HepG2 (cell line): ENCODE data around the gene GDAP1L1. TPM values are rescaled to one million over a fixed set of nuclear protein-coding genes. Genes with fewer than 3 reads are reported as not detected.
A peak's percentile ranks its signal among the peaks of the same experiment; 100 is the strongest.

ENCODE experiments used
- EED ChIP-seq: sonication (generic); formaldehyde crosslinking; IDR thresholded peaks from 2 replicates; pipeline ENCODE4 v1.5.0; 2020; ENCODE audit warnings: mild to moderate bottlenecking, missing genetic modification reagents
- ELF4 ChIP-seq: sonication (generic); formaldehyde crosslinking; IDR thresholded peaks from 2 replicates; pipeline ENCODE4 v1.5.0; 2020; ENCODE audit warnings: missing genetic modification reagents, mild to moderate bottlenecking, moderate library complexity, borderline replicate concordance
- IKZF1 ChIP-seq: fragments of 450-650 bp; IDR thresholded peaks from 2 replicates; pipeline ENCODE4 v1.7.1; 2016
- KMT2B ChIP-seq: IDR thresholded peaks from 2 replicates; pipeline ENCODE4 v1.6.1; 2016; ENCODE audit warnings: missing genetic modification reagents, missing compliant biosample characterization
- LCORL ChIP-seq, 2 experiments: fragments of 450-650 bp in 1 of 2; sonication (generic) in 1 of 2; formaldehyde crosslinking in 1 of 2; IDR thresholded peaks; 2 replicates each; pipeline versions ENCODE4 v1.5.0 to v1.6.1; 2017 to 2020; ENCODE audit warnings: antibody characterized with exemption in 1 of 2, missing genetic modification reagents in 1 of 2
- MAZ ChIP-seq, 2 experiments: sonication (generic) in 1 of 2; formaldehyde crosslinking in 1 of 2; IDR thresholded peaks; 2 replicates each; pipeline versions ENCODE4 v1.5.0 to v1.6.1; 2012 to 2020; ENCODE audit warnings: low read depth in 2 of 2, mild to moderate bottlenecking in 2 of 2, borderline replicate concordance in 1 of 2, improper control_type of control experiment in 1 of 2, low read length in 1 of 2, missing genetic modification reagents in 1 of 2, moderate library complexity in 1 of 2
- POGZ ChIP-seq: sonication (generic); formaldehyde crosslinking; IDR thresholded peaks from 2 replicates; pipeline ENCODE4 v1.4.0; 2020; ENCODE audit warnings: mild to moderate bottlenecking, missing genetic modification reagents
- PTBP1 ChIP-seq: fragments of 200-400 bp; formaldehyde crosslinking; IDR thresholded peaks from 2 replicates; pipeline ENCODE4 v1.6.1; 2018; ENCODE audit warnings: low read length, low read depth; ENCODE audit not compliant: poor library complexity, severe bottlenecking
- SALL2 ChIP-seq: sonication (generic); formaldehyde crosslinking; IDR thresholded peaks from 2 replicates; pipeline ENCODE4 v1.8.1; 2023; ENCODE audit warnings: mild to moderate bottlenecking, missing genetic modification reagents, inconsistent platforms
- SIN3A ChIP-seq: IDR thresholded peaks from 2 replicates; pipeline ENCODE4 v1.6.1; 2011; ENCODE audit warnings: low read depth, mild to moderate bottlenecking, control low read depth, low read length, borderline replicate concordance
- SIX1 ChIP-seq: sonication (generic); formaldehyde crosslinking; IDR thresholded peaks from 2 replicates; pipeline ENCODE4 v1.4.0; 2020; ENCODE audit warnings: missing genetic modification reagents, borderline replicate concordance
- U2AF2 ChIP-seq: fragments of 200-400 bp; formaldehyde crosslinking; IDR thresholded peaks from 2 replicates; pipeline ENCODE4 v1.6.1; 2017; ENCODE audit warnings: low read depth, mild to moderate bottlenecking, low read length
- XBP1 ChIP-seq: sonication (generic); formaldehyde crosslinking; IDR thresholded peaks from 2 replicates; pipeline ENCODE4 v1.5.0; 2020; ENCODE audit warnings: missing genetic modification reagents
- ZKSCAN5 ChIP-seq: sonication (generic); formaldehyde crosslinking; IDR thresholded peaks from 2 replicates; pipeline ENCODE4 v1.5.1; 2020; ENCODE audit warnings: mild to moderate bottlenecking, missing genetic modification reagents
- ZNF431 ChIP-seq: sonication (generic); formaldehyde crosslinking; IDR thresholded peaks from 2 replicates; pipeline ENCODE4 v1.9.0; 2022; ENCODE audit warnings: missing genetic modification reagents, low read depth, mild to moderate bottlenecking, borderline replicate concordance
- ZNF709 ChIP-seq: sonication (generic); formaldehyde crosslinking; IDR thresholded peaks from 2 replicates; pipeline ENCODE4 v1.5.0; 2020; ENCODE audit warnings: mild to moderate bottlenecking, missing genetic modification reagents
- ZNF766 ChIP-seq: sonication (generic); formaldehyde crosslinking; IDR thresholded peaks from 2 replicates; pipeline ENCODE4 v1.5.0; 2020; ENCODE audit warnings: missing genetic modification reagents, borderline replicate concordance
- polyA plus RNA-seq, 8 experiments: library from polyadenylated mRNA; depleted of rRNA in 3 of 8; stranded (reverse) in 7 of 8; unstranded in 1 of 8; fragments of >200 nt; fragmentation: Illumina TruSeq in 4 of 8; extraction: Trizol in 4 of 8; gene quantifications; 2 replicates each; pipeline versions ENCODE4 v1.2.1 to v1.2.3, GENCODE V29; 2011 to 2016; ENCODE audit warnings: low read depth in 4 of 8, missing spikeins in 1 of 8, mixed read lengths in 1 of 8; ENCODE audit not compliant: insufficient read depth in 1 of 8
- total RNA-seq, 5 experiments: library from RNA; depleted of rRNA; stranded (reverse); fragments of >200 nt; fragmentation: Illumina TruSeq; extraction: Trizol; gene quantifications; 2 replicates each; pipeline ENCODE4 v1.2.3, GENCODE V29; 2016; ENCODE audit warnings: low read depth in 1 of 5
- TF ChIP-seq, protein P1 (sequence below): sonication (generic); formaldehyde crosslinking; IDR thresholded peaks from 2 replicates; pipeline ENCODE4 v1.8.0; 2022; ENCODE audit warnings: missing genetic modification reagents, mild to moderate bottlenecking, inconsistent platforms, borderline replicate concordance
- TF ChIP-seq, protein P2 (sequence below): IDR thresholded peaks from 2 replicates; pipeline ENCODE4 v1.6.1; 2016; ENCODE audit warnings: missing genetic modification reagents, missing compliant biosample characterization
- TF ChIP-seq, protein P3 (sequence below): sonication (generic); formaldehyde crosslinking; IDR thresholded peaks from 2 replicates; pipeline ENCODE4 v1.8.1; 2022; ENCODE audit warnings: mild to moderate bottlenecking, missing genetic modification reagents
- TF ChIP-seq, protein P4 (sequence below): sonication (generic); formaldehyde crosslinking; IDR thresholded peaks from 2 replicates; pipeline ENCODE4 v1.9.0; 2022; ENCODE audit warnings: missing genetic modification reagents, mild to moderate bottlenecking, borderline replicate concordance

Gene GDAP1L1
- total and polyA plus RNA-seq, 2 of the 13 experiments (the other 11 are each of a cell fraction or from before 2014, with no cell fraction given), result 0.04 TPM; not detected in 1

DNA sequence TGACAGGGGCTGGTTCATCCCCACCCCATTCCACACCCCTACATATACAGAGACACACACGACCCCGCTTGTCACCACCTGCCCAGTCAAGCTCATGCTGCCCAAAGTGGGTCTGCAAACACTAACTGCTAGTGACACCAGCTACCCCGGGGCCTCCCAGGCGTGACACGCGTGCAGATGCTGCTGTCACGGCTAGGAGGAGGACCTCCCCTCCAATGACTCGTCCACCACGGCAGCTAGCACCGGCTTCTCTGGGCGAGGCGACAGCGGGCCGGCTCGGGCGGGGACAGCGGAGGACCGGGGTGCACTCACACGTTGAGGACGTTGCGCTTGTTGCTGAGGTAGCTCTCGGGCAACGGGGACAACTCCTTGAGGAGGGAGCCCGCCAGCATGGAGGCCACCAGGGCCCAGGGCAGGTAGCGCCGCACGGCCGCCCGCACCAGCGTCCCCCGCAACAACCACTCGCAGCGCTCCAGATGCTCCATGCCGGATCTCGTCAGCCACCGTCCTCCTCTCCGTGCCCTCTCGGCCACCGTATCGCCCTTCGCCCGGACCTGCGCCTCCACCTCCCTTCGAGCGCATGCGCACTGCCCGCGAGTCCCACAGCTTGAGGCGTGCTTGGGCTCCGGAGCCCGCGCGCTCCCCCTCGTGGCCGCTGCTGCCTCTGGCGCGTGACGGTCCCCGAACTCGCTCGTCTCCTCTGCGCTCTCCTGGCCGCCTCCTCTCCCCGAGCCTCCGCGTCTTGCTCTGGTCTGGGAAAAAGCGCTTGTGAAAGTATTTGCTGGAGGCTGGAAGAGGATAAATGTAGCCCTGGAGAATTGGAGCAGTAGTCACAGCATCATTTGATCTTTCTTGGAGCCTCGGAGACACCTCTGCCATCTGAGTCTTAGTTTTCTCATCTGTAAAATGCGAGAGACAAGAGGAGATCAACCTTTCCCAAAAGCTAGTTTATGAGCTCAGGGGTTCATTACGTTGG is 63.8 kb downstream of the GDAP1L1 start, which contains the start of gene FITM2 (continued):
- peak; percentile 80; the same call in 1 of the 2 replicates for TF ChIP-seq MAZ (IDR thresholded peaks at IDR 0.05; ENCODE audit: borderline replicate concordance, low read depth, low read length)
- TF ChIP-seq MAZ (CRISPR knock-in tag; IDR thresholded peaks at IDR 0.05; ENCODE audit: low read depth), result peak; percentile 96
- TF ChIP-seq PTBP1, result peak; percentile 1
- TF ChIP-seq, protein P1, sequence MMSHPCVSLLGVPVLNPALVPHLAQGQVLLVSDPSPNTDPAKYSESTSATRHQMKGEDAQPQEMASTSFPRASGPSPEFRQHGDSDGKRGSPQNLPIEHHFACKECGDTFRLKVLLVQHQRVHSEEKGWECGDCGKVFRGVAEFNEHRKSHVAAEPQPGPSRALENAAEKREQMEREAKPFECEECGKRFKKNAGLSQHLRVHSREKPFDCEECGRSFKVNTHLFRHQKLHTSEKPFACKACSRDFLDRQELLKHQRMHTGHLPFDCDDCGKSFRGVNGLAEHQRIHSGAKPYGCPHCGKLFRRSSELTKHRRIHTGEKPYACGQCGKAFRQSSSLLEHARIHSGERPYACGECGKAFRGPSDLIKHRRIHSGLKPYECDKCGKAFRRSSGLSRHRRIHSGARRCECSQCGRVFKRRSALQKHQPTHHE (CRISPR knock-in tag), result peak; percentile 93; the same call in 1 of the 2 replicates
- peak; percentile 98 for TF ChIP-seq ZNF431
- TF ChIP-seq XBP1 (CRISPR knock-in tag), result 0 out of 2 replicates have a peak, but pooled peaks have one; percentile 39
- peak; percentile 98 for TF ChIP-seq EED (CRISPR knock-in tag)
- TF ChIP-seq ZNF709 (CRISPR knock-in tag), result peak; percentile 93
- no peak for TF ChIP-seq U2AF2
- peak; percentile 86 for TF ChIP-seq ZNF766
- TF ChIP-seq, protein P2, sequence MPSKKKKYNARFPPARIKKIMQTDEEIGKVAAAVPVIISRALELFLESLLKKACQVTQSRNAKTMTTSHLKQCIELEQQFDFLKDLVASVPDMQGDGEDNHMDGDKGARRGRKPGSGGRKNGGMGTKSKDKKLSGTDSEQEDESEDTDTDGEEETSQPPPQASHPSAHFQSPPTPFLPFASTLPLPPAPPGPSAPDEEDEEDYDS (CRISPR knock-in tag), result peak; percentile 63
- TF ChIP-seq POGZ (CRISPR knock-in tag), result peak; percentile 99
- TF ChIP-seq ZKSCAN5 (CRISPR knock-in tag), result peak; percentile 67
- TF ChIP-seq ELF4, result no peak
- no peak for TF ChIP-seq IKZF1
- TF ChIP-seq LCORL (IDR thresholded peaks at IDR 0.05), result no peak
- TF ChIP-seq LCORL (CRISPR knock-in tag; IDR thresholded peaks at IDR 0.05), result peak; percentile 84
- TF ChIP-seq SIX1 (CRISPR knock-in tag), result no peak; the same call in 1 of the 2 replicates
- peak; percentile 94 for TF ChIP-seq SIN3A
- TF ChIP-seq, protein P3, sequence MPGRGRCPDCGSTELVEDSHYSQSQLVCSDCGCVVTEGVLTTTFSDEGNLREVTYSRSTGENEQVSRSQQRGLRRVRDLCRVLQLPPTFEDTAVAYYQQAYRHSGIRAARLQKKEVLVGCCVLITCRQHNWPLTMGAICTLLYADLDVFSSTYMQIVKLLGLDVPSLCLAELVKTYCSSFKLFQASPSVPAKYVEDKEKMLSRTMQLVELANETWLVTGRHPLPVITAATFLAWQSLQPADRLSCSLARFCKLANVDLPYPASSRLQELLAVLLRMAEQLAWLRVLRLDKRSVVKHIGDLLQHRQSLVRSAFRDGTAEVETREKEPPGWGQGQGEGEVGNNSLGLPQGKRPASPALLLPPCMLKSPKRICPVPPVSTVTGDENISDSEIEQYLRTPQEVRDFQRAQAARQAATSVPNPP (CRISPR knock-in tag), result no peak
- TF ChIP-seq SALL2 (CRISPR knock-in tag), result peak; percentile 100
- TF ChIP-seq, protein P4, sequence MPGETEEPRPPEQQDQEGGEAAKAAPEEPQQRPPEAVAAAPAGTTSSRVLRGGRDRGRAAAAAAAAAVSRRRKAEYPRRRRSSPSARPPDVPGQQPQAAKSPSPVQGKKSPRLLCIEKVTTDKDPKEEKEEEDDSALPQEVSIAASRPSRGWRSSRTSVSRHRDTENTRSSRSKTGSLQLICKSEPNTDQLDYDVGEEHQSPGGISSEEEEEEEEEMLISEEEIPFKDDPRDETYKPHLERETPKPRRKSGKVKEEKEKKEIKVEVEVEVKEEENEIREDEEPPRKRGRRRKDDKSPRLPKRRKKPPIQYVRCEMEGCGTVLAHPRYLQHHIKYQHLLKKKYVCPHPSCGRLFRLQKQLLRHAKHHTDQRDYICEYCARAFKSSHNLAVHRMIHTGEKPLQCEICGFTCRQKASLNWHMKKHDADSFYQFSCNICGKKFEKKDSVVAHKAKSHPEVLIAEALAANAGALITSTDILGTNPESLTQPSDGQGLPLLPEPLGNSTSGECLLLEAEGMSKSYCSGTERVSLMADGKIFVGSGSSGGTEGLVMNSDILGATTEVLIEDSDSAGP (CRISPR knock-in tag), result peak; percentile 98
- TF ChIP-seq KMT2B, result peak; percentile 93
